Measurements from ENCODE around the gene PRKCE. TPM values are rescaled to one million over a fixed set of nuclear protein-coding genes. Genes with fewer than 3 reads are reported as not detected.

PRKCE gene
- total RNA-seq, 1 experiment from 2014 or later = 14.0 TPM

DNA sequence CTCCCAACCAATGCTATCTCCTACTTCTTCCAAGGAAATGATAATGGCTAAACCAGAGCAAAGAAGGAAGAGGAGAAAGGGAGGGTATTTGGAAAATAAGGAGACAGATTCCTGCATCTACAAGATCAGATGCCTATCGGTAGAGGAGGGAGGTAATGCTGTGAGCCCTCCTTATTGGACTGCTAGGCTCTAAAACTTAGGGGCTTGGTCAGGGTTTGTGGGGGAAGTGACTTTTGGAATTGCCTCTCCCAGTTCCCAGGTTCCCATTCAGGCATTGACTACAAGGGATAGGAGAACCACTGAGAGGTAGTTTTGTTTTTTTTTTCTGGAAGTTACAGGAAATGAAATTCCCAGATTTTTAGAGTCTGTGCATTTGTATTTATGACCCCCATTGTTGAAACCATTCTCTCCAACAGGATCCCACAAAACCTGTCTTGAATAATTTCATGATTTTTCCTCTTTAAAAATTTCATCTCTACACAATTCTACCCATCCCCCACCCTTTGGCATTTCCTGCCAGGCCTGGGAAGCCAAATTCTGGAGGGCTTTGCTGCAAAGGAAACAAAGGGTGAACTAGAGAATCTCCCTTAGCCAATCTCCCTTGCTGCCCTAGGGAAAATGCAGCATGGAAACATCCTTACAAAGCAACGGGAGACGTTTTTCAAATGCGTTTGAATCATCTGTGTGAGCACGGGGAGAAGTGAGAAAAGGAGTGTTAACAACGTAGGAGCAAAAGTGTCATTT is 363.6 kb downstream of the PRKCE start:
- ATAC-seq (no peak), DNase-seq (ENCODE audit: low read depth, low spot score) (no peak)
- POLR2A ChIA-PET = no interaction called here
- no peaks in the 10 kb centered on the region for H3K27me3 ChIP-seq (ENCODE audit: control insufficient read depth, insufficient read depth, low read length)
- BruUV-seq (replicated peaks) = no TSS peak
- in situ Hi-C loops (cut with HindIII; ENCODE audit: low pct_unique_long_range_greater_than_20kb, low sequenced_read_pairs) = no loop called here
- no peak overlapping the region for H3K4me3 ChIP-seq (ENCODE audit: low read depth in 2 of 2, low read length in 2 of 2)
- H3K4me1 ChIP-seq (ENCODE audit: control insufficient read depth, insufficient read depth, low read length) = no peaks in the 10 kb centered on the region
- no peaks in the 10 kb centered on the region for H3K36me3 ChIP-seq (ENCODE audit: control insufficient read depth, insufficient read depth, low read length)
- CTCF ChIA-PET = no interaction called here
- H3K27ac ChIP-seq (ENCODE audit: low read length) = no peak overlapping the region
- TF ChIP-seq CTCF (IDR thresholded peaks at IDR 0.05) (no peak), POLR2AphosphoS5 (IDR thresholded peaks at IDR 0.05; ENCODE audit: low read depth, low read length) (no peak), TCF7L2 (IDR thresholded peaks at IDR 0.05; ENCODE audit: low read depth, low read length) (no peak), SIN3A (IDR thresholded peaks at IDR 0.05; ENCODE audit: borderline replicate concordance, insufficient read depth, low read depth, low read length) (no peak)
- TF ChIP-seq, protein P1, sequence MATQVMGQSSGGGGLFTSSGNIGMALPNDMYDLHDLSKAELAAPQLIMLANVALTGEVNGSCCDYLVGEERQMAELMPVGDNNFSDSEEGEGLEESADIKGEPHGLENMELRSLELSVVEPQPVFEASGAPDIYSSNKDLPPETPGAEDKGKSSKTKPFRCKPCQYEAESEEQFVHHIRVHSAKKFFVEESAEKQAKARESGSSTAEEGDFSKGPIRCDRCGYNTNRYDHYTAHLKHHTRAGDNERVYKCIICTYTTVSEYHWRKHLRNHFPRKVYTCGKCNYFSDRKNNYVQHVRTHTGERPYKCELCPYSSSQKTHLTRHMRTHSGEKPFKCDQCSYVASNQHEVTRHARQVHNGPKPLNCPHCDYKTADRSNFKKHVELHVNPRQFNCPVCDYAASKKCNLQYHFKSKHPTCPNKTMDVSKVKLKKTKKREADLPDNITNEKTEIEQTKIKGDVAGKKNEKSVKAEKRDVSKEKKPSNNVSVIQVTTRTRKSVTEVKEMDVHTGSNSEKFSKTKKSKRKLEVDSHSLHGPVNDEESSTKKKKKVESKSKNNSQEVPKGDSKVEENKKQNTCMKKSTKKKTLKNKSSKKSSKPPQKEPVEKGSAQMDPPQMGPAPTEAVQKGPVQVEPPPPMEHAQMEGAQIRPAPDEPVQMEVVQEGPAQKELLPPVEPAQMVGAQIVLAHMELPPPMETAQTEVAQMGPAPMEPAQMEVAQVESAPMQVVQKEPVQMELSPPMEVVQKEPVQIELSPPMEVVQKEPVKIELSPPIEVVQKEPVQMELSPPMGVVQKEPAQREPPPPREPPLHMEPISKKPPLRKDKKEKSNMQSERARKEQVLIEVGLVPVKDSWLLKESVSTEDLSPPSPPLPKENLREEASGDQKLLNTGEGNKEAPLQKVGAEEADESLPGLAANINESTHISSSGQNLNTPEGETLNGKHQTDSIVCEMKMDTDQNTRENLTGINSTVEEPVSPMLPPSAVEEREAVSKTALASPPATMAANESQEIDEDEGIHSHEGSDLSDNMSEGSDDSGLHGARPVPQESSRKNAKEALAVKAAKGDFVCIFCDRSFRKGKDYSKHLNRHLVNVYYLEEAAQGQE (IDR thresholded peaks at IDR 0.05; ENCODE audit: insufficient read depth in 1 of 2, low read depth in 2 of 2, low read length in 1 of 2) = no peak
- H3K9me3 ChIP-seq (ENCODE audit: control insufficient read depth, insufficient read depth, low read depth, low read length) = no peaks in the 10 kb centered on the region
- intact Hi-C loops (cut with micrococcal nuclease; ENCODE audit: unreplicated experiment) = loop anchor here (5.0 kb wide), 1 partner anchor 347 kb away; no protein-coding TSS in a partner anchor

- no peak for TF ChIP-seq TCF7L2 (IDR thresholded peaks at IDR 0.05; ENCODE audit: low read depth, low read length)
- TF ChIP-seq, protein P1 (IDR thresholded peaks at IDR 0.05; ENCODE audit: insufficient read depth in 1 of 2, low read depth in 2 of 2, low read length in 1 of 2) = no peak
- in situ Hi-C loops (cut with HindIII; ENCODE audit: low pct_unique_long_range_greater_than_20kb, low sequenced_read_pairs) = no loop called here
- no peaks in the 10 kb centered on the region for H3K36me3 ChIP-seq (ENCODE audit: control insufficient read depth, insufficient read depth, low read length)
- DNase-seq (ENCODE audit: low read depth, low spot score) (no peak), ATAC-seq (no peak)
- H3K27ac ChIP-seq (ENCODE audit: low read length) = no peak overlapping the region
- H3K27me3 ChIP-seq (ENCODE audit: control insufficient read depth, insufficient read depth, low read length) = no peaks in the 10 kb centered on the region
- H3K4me1 ChIP-seq (ENCODE audit: control insufficient read depth, insufficient read depth, low read length) = no peaks in the 10 kb centered on the region
- H3K9me3 ChIP-seq (ENCODE audit: control insufficient read depth, insufficient read depth, low read depth, low read length) = no peaks in the 10 kb centered on the region
- H3K4me3 ChIP-seq (ENCODE audit: low read depth in 2 of 2, low read length in 2 of 2) = no peak overlapping the region
- BruUV-seq (replicated peaks) = no TSS peak
- CTCF ChIA-PET = no interaction called here
- intact Hi-C loops (cut with micrococcal nuclease; ENCODE audit: unreplicated experiment) = no loop called here
- POLR2A ChIA-PET = no interaction called here
Measured at GRCh38 chr2:46015671-46016070, 364.2 kb downstream of the PRKCE start.
